Hindlimb muscle (tissue), 1 donor: ENCODE measurements around the gene LIMS1. TPM values are rescaled to one million over a fixed set of nuclear protein-coding genes. Genes with fewer than 3 reads are reported as not detected.

Source experiments
- DNase-seq: peaks from one replicate; pipeline ENCODE4 v3.0.0-alpha.2; 2013
- polyA plus RNA-seq: library from polyadenylated mRNA; unstranded; fragments of 120-200 nt; gene quantifications from one replicate; pipeline ENCODE4 v1.2.1, GENCODE V29; 2013; ENCODE audit not compliant: insufficient read length

Gene LIMS1
- polyA plus RNA-seq, 1 donor: 40.4 TPM

DNA sequence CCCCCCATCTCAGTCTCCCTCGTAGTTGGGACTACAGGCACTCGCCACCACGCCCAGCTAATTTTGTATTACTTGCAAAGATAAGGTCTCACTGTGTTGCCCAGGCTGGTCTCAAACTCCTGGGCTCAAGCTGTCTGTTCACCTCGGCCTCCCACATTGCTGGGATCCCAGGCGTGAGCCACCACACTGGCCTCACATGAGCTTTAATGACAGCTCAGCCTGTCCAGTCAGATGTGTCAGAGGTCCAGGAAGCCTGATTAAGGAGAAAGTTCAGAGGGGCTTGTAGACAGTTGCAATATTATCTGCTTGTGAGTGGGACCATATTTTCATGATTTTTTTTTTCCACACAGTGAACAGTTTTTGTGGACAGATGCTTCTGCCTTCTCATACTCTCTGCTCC lies 82.0 kb downstream of the LIMS1 start:
- no peak for DNase-seq

DNA sequence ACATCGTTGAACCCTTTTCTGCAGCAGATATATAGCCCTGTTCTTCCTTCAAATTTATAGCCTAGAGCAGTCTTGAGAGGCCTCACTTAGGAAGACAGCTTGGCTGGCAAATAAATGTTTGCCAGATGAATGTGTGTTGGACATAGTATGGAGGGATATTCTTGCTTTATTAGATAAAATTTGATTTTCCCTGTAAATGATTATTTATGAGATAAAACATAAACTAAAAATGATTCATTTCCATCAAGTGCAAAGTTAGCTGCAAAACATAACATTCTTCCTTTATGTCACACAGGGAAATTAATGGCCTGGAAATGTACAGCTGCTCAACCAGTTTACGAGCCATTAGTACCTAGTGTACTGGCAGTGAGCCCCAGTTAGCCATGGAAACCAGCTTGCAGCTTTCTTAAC lies 82.5 kb downstream of the LIMS1 start:
- no peak for DNase-seq

DNA sequence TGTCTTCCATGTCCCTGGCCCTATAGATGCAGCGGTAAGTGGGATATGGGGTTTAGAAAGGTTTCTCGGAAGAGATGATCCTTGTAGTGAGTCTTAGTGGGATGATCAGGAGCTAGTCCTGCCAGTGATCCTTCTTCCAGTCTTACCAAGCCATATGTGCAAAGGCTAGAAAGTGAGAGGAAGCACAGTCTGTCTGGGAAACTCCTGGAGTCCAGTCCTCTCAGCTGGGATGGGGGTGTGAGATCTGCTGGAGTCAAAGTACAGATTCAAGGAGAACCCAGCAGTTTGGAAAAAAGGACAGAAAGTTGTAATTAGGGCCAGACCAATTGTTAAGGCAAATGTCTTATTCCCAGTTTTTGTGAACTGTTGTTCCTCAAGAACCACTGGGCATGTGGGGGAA lies 83.3 kb downstream of the LIMS1 start:
- no peak for DNase-seq

DNA sequence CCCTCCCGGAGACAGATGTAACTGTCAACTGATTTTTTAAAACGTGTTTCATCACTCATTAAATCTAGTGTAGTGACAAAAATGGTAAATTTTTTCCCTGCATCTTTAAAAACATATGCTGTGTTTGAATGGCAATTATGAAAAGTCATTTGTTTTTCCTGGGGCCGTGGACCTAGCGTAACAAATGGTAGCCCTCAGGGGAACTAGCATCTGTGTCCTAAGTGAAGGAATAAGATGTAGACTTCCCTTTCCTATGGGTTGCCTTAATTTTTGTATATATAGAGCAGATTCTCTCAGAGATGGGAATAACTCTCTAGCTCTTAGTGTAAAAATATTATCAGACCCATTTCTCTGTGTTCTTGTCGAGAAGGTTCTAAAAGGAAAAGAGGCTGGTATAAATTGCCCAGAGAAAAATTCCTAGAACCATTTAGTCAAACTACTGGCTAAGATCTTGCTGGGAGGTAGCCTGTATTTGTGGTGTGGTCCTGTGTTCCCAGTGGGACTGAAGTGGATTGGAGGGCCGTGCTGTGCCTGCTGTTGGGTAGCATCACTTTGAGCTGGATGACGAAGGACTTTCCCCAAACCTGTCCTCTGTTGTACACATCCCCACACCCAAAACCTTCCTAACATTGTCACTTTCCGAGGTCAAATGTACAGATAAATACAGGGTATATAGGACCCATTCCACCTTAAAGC lies 85.8 kb downstream of the LIMS1 start:
- DNase-seq: no peak

DNA sequence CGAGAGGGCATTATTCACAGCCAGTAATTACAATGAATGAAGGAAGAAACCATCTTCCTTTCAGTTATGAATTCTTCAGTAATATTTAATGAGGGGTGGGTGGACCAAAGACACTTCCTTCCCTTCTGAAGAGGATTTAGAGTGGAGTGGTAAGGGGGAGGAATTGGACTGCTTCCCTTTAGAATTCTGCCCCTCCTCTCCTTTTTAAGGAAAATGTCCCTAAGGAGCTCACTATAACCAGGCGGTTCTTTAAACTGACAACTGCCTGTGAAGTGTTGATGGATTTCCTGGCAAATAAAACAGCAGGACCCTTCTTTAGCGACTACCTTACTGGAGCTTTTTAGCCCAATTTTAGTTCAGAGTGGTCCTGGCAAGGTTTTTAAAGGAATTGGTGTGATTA lies 86.4 kb downstream of the LIMS1 start:
- DNase-seq: no peak

DNA sequence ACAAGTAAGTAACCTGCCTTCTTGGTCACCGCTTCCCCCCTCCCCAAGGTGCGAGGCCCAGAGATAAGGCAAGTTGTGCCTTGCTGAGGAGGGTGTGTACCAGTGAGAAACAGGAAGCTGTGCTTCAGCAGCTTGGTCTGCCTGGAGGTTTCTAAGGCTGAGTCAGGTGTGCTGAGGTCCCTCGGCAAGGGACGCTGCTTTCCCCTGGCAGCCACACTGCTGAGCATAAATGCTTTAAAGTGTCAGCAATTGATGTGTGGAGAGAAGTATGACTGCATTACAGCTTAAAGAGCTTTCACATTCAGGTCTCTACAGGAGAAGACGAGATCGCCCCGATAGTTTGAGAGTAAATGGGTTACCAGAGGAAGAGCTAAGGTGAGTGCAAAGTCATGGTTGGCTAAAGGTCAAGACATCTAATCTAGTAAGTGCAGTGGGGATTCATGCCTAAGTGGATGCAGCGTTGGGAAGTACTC lies 86.9 kb downstream of the LIMS1 start:
- no peak for DNase-seq

DNA sequence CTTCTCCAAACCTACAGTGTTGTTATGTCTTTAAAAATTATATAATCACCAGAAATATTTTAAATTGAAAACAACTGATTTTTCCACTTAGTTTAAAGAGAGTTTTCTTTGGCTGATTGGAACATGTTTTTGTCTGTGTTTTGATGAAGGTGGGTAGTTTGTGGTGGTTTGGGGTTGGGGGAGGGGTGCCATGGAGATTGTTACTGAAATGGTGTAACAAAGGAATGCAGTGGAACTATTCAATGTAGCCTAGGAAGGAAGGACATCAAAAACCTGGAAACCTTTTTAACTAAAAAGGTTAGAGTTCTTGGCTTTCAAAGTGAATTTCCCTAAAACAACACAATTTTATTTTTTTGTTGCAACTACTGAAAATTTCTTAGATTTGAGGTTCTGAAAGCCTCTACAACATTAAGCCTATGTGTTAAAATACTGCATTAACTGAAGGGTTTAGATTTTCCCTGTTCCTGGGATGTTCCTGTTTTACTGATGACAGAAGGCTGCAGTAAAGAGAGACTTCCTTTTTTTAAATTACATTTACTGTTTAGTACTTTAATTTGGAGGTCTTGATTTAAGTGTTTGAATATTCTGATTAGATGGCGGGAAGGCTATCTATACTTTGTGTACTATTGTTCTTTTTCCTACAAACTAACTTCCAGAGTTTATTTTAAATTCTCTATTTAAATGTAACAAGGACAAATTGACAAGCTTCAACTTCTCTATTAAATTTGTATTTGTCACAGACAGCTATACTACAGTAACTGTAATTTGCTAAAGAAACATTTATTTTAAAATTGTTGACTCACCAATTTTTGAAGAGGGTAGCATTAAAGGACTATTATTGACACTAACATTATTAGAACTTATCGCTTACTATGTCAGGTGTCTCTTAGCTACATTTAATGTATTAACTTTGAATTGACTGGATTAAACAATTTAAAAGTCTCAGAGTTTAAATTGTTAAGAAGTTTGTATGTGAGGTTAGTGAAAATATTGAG lies 87.7 kb downstream of the LIMS1 start:
- no peak for DNase-seq

DNA sequence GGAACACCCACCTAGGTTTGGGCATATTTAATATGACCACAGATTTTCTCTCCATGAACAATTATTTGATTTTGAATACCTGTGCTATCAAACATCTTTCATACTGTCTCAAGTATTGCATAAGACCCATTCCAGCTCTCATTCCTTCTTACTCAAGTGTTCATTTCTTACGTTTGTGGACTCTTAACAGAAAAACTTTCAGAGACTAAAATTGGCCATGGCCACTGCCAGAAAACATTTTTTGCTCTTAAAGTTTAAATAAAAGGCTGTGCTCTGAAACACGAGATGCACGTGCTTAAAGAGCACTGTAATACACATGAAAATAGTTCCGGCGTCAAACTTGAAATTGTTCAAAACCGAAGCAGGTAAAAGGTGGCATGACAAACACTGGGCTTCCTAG lies 89.3 kb downstream of the LIMS1 start:
- no peak for DNase-seq

DNA sequence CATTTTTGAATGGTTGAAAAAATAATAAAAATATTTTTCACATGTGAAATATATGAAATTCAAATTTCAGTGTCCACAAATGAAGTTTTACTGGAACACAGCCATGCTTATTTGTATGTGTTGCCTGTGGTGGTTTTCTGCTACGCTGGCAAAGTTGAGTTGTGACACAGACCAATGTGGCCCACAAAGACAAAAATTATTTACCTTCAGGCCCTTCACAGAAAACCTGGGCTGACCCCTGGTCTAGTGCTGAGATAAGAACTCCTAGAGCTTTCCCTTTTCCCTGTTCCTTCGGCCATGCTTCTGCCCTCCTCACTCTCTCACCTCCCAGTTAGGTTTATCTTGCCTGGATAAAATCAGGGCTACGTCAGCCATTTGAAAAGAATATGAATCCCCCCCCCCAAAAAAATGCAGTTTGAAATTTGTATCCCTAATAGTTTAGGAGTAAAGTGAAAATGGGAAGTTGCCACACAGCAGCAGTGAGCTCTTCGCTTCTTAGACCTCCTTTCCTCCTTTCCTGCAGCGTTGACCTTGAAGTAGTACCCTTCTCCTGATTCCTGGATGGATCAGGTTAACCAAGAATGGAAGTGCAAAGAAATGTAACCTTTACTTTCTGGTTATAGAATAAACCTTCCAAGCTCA lies 91.0 kb downstream of the LIMS1 start:
- no peak for DNase-seq

DNA sequence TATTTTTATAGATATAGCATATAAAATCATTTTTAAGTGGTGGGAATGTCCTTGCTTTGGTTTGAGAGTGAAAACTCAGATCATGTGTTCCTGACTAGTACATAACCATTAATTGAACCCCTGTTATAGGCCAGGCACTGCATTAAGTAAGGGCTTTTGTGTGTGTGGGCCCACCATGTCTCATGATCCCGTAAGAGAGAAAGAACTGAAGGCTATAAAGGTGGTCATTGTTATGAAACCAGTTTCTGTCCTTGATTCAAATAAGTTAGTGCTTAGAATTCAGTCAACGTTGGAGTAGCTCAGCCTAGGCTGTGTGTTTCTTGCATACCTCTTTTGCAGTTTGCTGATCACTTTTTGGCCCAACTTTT lies 91.5 kb downstream of the LIMS1 start:
- DNase-seq: no peak

DNA sequence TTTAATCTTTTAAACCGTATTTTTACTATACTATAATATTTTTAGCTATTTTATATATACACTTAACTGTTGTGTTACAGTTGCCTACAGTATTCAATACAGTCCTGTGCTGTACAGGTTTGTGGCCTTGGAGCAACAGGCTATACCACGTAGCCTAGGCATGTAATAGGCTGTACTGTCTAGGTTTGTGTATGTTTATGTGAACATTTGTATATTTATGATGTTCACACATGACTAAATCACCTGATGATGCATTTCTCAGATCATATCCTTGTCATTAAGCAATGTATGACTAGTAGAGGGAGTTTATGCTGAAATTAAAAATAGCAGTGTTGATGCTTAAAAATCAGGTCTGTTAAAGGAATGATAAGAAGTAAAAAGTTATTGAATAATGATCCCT lies 92.7 kb downstream of the LIMS1 start:
- no peak for DNase-seq

DNA sequence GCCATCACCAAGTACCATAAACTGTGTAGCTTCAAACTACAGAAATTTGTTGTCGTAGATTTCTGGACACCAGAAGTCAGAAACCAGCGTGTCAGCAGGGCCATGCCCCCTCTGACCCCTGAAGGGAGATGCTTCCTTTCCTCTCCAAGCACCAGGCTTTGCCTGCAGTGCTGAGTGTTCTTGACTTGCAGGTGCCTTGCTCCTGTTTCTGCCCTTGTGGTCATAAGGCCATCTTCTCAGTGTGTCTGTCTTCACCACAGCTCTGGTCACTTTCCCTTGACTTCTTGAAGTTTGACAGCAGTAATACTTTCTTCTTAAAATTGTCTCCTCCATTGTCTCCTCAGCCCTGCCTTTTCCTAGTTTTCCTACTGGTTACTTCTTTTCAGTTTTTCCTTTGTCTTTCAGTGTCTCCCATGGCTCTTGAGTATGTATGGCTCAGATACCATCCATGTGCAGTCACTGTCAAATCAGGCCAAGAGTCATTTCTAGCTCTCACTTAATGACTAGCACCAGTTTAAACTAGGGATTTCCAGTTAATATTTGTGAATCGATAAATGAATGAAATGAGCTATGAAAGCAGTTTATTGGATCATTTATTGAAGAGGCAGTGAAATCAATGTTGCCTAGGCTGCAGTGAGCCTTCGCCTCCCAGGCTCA lies 93.8 kb downstream of the LIMS1 start:
- no peak for DNase-seq

DNA sequence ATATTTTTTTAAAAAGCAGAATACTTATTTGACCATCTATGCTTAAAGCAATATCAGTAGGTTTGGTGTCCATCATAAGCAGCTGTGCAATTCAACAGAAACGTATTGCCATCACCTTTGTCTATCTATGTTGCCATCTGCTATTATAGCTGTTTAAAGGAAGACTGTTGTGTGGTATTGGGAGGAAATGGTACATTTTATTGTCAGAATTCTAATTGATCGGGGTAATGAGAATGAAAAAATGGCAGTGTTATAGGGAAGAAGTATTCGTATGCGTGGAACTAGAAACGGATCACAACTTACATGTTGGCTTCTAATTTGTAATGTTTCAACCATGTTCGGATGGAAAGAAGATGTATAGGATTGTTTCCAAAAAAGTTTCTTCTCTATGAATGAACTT lies 94.7 kb downstream of the LIMS1 start:
- no peak for DNase-seq

DNA sequence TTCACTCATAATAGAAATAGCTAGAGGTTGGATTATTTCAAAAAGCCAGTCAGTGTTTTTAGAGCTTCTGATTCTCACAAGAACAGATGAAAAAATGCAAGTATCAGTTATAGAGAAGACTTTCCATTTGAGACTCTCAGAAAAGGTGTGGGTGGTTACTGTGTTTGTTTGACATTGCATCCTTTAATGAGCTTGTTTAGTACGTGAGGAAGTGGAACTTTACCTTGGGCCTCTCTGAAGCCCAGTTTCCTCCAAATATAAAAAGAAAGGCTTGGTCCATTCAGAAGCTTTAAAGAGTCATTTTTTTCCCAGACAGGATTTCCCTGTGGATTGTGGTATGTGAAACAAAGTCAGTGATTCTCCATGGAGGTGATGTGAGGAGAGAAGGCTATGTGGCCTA lies 95.1 kb downstream of the LIMS1 start:
- no peak for DNase-seq

DNA sequence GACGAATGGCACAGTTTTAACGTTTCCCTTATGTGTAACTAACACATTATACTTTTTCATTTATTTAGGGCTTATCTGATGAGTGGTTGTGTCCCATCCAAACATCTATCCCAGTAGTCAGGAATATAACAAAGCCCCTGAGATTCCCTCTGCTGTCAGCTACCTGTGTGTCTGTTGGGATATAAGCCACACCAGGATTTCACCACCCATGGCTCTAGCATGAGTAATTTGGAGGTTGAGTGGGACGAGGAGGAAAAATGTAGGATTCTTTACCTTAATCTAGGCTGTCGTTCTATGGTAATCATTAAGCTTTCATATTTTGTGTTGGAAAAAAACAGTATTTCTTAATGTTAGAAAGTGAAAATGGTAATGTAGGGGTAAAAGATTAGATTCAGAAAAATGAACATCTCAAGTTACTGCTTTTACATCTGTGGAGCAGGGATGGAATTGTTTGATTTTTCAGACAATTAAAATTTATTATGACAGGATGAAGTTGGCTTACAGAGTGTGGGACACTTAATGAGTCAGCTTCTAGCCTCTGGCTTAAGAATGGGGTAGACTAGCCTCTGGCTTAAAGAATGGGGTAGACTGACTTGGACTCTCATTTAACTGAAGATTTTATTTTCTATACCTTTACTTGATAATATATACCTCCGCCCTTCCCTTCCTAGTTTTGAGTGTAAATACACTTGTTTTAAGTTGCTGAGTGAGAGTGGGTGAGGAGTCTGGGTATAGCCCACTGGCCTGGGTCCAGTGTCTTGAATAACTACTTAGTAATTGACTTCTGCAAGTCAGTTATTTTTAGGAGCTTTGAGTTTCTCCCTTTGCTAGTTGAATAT lies 96.5 kb downstream of the LIMS1 start:
- DNase-seq: no peak

DNA sequence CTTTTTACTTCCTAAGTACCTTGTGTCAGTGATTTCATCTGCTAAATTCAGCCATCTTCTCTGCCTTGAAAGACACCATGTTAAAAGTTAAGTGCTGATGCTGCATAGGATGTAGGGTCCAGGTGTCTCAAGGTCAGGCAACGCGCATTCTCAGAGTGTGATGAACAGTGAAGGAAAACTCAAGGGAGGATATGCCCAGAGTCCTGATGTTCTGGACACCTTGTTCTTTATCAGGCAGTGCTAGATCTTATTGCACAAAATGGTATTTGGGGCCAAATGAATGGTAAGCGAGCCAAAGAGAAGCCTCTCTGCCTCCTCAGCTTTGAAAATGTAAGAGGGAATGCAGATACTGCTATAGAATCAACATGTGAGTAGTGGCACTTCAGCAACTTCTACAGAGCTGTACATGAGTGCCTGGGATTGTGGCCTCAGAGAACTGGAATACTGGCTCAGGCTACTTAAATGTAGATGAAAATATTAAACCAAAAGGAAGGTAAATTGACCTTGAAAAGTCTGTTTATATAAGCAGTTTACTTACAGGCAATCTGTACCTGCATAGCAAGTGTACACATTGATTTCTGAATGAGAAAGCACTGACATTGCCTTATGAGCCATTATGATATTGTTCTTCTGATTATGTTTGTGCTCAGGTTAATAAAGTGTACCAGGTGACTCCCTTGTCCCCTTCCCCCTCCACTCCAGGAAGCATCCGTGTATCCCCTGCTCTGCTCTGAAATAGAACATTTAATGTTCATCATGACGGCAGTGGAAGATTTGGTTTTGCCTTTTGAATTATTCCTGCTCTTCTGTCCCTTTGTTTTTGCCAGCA lies 98.3 kb downstream of the LIMS1 start:
- no peak for DNase-seq

DNA sequence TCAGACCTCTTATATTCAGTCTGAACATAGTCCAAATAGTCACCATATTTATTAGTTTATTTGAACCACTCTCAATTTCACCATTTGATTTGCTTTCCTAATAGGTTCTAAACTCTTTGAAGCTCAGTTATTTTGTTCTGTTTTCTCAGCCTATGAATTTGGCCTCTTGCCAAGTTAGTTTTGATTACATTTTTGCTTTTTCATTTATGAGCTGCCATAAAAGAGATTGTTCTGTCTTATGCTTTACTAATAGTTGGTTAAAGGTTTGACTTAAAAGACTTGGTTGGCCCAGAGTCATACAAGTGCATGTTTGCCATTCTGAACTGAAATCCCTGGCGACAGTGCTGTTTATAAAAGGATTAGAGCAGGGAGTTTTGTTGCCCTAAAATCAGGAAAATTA lies 99.1 kb downstream of the LIMS1 start:
- DNase-seq: no peak

DNA sequence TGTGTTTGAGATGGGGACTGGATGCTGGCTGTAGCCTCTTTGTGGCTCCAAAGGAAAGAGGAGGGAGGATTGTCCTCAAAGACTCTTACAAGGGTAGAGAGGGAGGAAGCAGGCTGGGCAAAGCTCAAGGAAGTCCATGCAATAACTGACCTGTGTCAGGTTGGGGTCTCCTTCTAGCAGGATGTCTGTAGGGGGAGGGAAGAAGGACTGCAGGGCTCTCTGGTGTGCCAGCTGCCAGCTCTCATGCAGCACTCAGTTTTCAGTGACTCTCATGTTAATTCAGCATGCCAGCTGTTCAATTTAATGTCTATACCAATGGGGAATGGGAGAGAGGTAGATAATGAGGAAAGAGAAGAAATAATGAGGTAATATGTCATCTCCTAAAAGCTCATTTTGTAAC lies 99.7 kb downstream of the LIMS1 start:
- DNase-seq: no peak

DNA sequence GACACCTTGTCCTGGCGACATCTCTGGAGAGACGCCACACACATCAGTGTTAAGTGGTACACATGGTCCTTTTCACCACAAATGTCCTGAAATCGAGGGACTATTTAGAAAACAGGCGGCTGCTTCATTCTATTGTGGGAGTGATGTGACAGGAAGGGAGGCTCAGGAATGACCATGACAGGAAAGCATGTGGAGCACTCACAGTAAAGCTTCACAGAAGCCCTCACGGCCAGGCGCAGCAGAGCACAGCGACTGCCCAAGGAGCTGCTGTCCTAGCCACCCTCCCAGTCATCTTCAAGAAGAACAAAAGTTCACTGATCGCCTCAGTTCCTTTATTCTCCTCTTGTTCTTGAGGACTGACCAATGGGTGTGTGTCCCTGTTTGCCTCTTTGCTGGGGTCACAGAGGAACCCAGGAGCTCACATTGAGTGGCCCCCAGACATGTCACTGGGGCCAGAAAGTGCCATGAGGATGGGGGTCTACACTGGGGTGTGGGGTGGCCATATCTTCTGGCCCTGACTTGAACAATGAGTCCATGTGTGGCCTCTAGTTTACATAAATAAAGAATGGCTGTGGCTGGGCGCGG lies 100.4 kb downstream of the LIMS1 start:
- no peak for DNase-seq

DNA sequence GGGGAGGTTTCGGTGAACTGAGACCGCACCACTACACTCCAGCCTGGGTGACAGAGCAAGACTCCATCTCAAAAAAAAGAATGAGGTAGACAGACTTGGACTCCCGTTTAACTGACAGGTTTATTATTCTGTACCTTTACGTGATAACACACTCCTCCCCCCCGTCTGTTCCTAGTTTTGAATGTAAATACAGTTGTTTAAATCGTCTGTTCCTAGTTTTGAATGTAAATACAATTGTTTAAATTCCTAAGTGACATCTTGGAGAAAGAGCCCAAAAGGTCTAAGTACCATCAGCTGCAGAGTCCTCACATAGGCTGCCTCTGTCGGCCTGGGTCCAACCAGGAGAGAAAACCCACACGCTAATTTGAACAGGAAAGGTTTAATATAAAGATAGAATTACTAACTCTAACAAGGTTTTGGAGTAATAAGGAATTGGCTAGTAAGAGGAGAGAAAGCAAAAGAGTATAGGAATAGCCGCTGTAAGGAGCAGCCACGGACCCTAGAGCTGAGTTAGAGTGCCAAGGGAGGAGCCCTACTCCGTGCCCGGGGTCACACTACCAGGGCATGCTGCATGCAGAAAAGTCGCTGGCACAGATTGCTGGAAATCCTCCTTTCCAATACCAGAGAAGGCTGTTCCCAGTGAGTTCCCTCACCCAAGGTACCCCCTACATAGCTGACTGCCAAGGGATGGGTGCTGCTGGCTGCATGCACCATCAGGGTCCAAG lies 101.5 kb downstream of the LIMS1 start:
- DNase-seq: no peak
